ENCODE results near the gene GRAP2.

GRCh38 chr22:40018051-40018450 lies 117.2 kb downstream of the GRAP2 start:
- no peak for TF ChIP-seq CTCF (IDR thresholded peaks at IDR 0.05 in 2 of 3, conservative IDR thresholded peaks at IDR 0.05 in 1 of 3; ENCODE audit: borderline replicate concordance in 1 of 3, insufficient read depth in 1 of 3, low read depth in 2 of 3, low read length in 2 of 3)
- no peak for TF ChIP-seq EGR1 (IDR thresholded peaks at IDR 0.05; ENCODE audit: low read depth)
- TF ChIP-seq TCF7L2 (IDR thresholded peaks at IDR 0.05; ENCODE audit: borderline replicate concordance, extremely low read depth, insufficient read depth, insufficient read length), result no peak
- no peak for TF ChIP-seq EZH2 (IDR thresholded peaks at IDR 0.05)
- no peak for TF ChIP-seq RAD21 (IDR thresholded peaks at IDR 0.05; ENCODE audit: low read depth)
- no peak for TF ChIP-seq POLR2A (IDR thresholded peaks at IDR 0.05; ENCODE audit: borderline replicate concordance, extremely low read depth, insufficient read depth, insufficient read length)
- no peak for TF ChIP-seq MAX (IDR thresholded peaks at IDR 0.05)
- no peak for TF ChIP-seq POLR2AphosphoS5 (IDR thresholded peaks at IDR 0.05; ENCODE audit: low read depth, low read length)
- TF ChIP-seq YY1 (IDR thresholded peaks at IDR 0.05; ENCODE audit: extremely low read depth, insufficient replicate concordance, low read depth, low read length), result no peak
- no peak for TF ChIP-seq REST (IDR thresholded peaks at IDR 0.05; ENCODE audit: low read depth)
- TF ChIP-seq ZFX (IDR thresholded peaks at IDR 0.05), result no peak
- no peak for TF ChIP-seq EZH2phosphoT487 (IDR thresholded peaks at IDR 0.05; ENCODE audit: borderline replicate concordance)
